Measurements from ENCODE around the gene ILF2.

DNA sequence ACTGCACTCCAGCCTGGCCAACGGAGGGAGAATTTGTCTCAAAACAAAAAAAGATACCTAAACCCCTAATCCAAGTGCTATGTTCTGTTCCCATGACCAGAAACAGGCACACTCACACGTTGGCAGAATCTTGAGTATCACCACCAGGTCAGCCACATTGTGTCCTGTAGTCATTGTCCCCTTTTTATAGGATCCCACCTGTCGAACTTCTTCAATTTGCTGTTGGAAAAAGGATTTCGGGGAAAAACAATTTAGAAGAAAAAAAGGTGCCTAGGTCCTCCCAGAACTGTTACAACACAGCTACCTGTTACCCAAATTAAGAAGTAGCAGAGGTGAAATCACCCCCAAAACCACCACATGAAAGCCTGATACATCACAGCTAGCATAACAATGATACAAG is 3.4 kb downstream of the ILF2 start:
- no peak for TF ChIP-seq POLR2AphosphoS5 (IDR thresholded peaks at IDR 0.05; ENCODE audit: borderline replicate concordance, low read depth, low read length)
- no peak for TF ChIP-seq EZH2 (IDR thresholded peaks at IDR 0.05)
- TF ChIP-seq FOXP2 (optimal IDR thresholded peaks at IDR 0.05; ENCODE audit: control extremely low read depth, extremely low read length, insufficient read depth): no peak

Data from SK-N-MC (cell line).